ENCODE data around the gene PTPRC.

Gene PTPRC

DNA sequence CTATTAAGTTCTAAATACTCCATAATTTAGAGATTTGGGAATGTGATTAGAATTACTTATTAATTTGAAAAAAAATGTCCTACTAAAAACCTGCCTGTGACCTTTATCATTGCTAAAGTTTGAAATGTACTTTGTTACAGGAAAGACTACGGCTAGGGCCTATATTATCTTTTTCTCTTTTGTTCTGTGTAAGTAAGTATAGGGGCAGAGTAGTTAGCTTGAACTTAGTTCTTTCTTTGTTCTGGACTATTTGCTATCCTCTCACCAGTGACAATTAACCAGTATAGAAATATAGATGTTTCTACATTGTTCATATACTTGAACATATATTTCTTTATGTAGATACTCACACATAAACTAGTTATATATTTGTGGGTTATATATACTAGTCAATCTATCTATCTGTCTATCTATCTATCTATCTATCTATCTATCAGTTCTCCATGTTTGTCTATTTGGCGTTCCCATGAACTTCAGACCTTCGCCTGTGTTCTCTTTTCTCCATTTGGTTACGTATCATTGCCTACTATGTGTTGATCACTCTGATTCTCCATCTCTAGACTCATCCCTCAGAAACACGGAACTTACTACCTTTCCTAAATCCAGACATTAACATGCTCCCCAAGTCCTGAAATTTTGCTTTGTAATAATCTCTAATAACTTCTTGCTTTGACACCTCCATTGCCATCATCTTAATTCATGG lies 3.3 kb downstream of the PTPRC start:
- Histone ChIP-seq H3K27ac (no peak overlapping the region), H3K9me3 (ENCODE audit: severe bottlenecking) (no peaks in the 10 kb centered on the region), H3K36me3 (no peaks in the 10 kb centered on the region), H3K27me3 (ENCODE audit: insufficient read depth, low read depth, severe bottlenecking) (no peaks in the 10 kb centered on the region), H3K4me3 (ENCODE audit: low read depth, low read length) (no peak overlapping the region)
- TF ChIP-seq, protein P1, sequence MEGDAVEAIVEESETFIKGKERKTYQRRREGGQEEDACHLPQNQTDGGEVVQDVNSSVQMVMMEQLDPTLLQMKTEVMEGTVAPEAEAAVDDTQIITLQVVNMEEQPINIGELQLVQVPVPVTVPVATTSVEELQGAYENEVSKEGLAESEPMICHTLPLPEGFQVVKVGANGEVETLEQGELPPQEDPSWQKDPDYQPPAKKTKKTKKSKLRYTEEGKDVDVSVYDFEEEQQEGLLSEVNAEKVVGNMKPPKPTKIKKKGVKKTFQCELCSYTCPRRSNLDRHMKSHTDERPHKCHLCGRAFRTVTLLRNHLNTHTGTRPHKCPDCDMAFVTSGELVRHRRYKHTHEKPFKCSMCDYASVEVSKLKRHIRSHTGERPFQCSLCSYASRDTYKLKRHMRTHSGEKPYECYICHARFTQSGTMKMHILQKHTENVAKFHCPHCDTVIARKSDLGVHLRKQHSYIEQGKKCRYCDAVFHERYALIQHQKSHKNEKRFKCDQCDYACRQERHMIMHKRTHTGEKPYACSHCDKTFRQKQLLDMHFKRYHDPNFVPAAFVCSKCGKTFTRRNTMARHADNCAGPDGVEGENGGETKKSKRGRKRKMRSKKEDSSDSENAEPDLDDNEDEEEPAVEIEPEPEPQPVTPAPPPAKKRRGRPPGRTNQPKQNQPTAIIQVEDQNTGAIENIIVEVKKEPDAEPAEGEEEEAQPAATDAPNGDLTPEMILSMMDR (IDR thresholded peaks at IDR 0.05; ENCODE audit: low read depth, low read length) = no peak
- DNase-seq = no peak

DNA sequence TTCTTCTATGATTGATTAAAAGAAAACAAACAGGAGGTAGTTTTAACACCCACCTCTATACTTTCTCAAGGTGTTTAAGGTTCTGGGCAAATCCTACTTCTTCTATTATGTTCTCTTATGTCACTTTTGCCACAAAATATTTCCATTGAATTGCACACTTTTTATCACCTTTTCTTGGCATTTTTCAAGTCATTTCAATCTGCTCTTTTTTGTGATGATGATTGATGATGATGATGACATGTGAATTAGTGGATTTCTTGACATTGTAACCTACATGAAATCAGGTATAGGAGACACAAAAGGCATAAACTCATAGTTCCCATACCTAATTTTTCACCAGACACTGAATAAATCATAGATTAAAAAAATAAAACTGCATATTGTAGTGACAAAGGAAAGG lies 4.1 kb downstream of the PTPRC start:
- TF ChIP-seq, protein P1 (IDR thresholded peaks at IDR 0.05; ENCODE audit: low read depth, low read length) = no peak
- H3K27me3 ChIP-seq (ENCODE audit: insufficient read depth, low read depth, severe bottlenecking) = no peaks in the 10 kb centered on the region
- H3K36me3 ChIP-seq = no peaks in the 10 kb centered on the region
- H3K27ac ChIP-seq = no peak overlapping the region
- H3K4me3 ChIP-seq (ENCODE audit: low read depth, low read length) = no peak overlapping the region
- no peaks in the 10 kb centered on the region for H3K9me3 ChIP-seq (ENCODE audit: severe bottlenecking)
- no peak for DNase-seq

DNA sequence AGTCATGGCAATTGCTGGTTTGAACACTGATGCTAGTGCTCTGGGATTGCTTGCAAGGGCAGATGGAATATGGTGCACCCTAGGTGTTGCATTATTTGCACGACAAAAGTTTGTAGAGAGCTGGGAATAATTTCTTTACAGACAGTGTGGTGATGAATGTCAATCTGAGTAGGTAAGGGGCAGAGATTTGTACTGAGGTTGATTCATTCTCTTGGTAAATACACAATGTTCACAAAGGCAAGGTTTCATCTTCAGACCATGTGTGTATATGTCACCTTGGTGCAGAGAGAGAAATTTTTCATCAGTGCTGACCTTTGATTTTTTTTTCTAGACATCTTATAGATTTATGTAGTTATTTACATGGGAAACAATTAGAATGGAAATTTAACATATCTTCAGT lies 5.0 kb downstream of the PTPRC start:
- H3K27me3 ChIP-seq (ENCODE audit: insufficient read depth, low read depth, severe bottlenecking) = no peaks in the 10 kb centered on the region
- no peaks in the 10 kb centered on the region for H3K9me3 ChIP-seq (ENCODE audit: severe bottlenecking)
- DNase-seq = no peak
- TF ChIP-seq, protein P1 (IDR thresholded peaks at IDR 0.05; ENCODE audit: low read depth, low read length) = no peak
- H3K36me3 ChIP-seq = no peaks in the 10 kb centered on the region
- H3K27ac ChIP-seq = no peak overlapping the region
- no peak overlapping the region for H3K4me3 ChIP-seq (ENCODE audit: low read depth, low read length)

DNA sequence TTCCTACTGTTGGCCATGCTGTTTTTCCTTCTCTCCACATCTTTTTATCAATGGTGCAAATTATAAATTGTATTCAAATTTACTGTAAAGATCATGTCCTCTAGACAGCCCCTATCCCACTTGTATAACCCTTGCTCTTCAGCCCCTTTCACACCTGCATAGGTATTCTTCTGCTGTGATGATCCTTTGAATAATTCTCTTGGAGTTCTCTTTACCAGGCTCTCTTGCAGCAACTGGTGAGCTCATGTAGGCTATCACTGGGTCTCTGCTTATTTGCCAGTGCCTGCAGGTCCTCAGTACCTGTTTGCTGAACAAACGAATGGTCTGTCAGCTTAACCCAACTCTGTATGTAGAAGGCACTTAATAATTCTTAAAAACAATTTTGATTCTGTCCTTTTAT lies 8.2 kb downstream of the PTPRC start:
- Histone ChIP-seq H3K36me3 (no peaks in the 10 kb centered on the region), H3K27me3 (ENCODE audit: insufficient read depth, low read depth, severe bottlenecking) (no peaks in the 10 kb centered on the region), H3K9me3 (ENCODE audit: severe bottlenecking) (no peaks in the 10 kb centered on the region), H3K4me3 (ENCODE audit: low read depth, low read length) (no peak overlapping the region), H3K27ac (no peak overlapping the region)
- TF ChIP-seq, protein P1 (IDR thresholded peaks at IDR 0.05; ENCODE audit: low read depth, low read length) = no peak
- DNase-seq = no peak

DNA sequence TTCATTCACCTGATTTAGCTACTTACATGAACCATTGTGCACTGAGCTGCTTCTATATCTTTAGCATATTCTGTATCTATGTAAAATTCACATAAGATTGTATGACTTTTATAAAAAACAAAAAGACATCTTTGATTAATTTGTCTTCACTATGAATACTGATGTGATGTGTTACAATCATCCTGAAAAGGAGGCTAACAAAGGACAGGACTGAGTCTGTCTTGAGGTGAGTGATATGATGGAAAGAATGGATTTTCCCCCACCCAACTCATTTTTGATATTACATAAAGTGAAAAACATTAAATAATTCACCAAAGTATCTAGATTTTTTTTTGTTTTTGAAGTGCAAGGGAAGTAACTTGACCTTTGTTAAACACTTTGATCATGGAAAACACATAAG lies 9.8 kb downstream of the PTPRC start:
- no peak overlapping the region for H3K4me3 ChIP-seq (ENCODE audit: low read depth, low read length)
- H3K27me3 ChIP-seq (ENCODE audit: insufficient read depth, low read depth, severe bottlenecking) = no peaks in the 10 kb centered on the region
- TF ChIP-seq, protein P1 (IDR thresholded peaks at IDR 0.05; ENCODE audit: low read depth, low read length) = no peak
- H3K9me3 ChIP-seq (ENCODE audit: severe bottlenecking) = no peaks in the 10 kb centered on the region
- H3K36me3 ChIP-seq = no peaks in the 10 kb centered on the region
- no peak overlapping the region for H3K27ac ChIP-seq
- DNase-seq = no peak
